HG03175 (cell line): ENCODE data around the gene CROCC.
A peak's percentile ranks its signal among the peaks of the same experiment; 100 is the strongest.
"Not testable (repeated sequence)": the region's sequence is repeated elsewhere in the genome, so short reads cannot be mapped to it uniquely, and the experiment has no call there.

Experiments
- ATAC-seq: cut with Tn5 transposase; IDR thresholded peaks from one replicate; pipeline ENCODE4 v1.9.1; 2021; ENCODE audit warnings: mild to moderate bottlenecking, moderate library complexity; ENCODE audit not compliant: unreplicated experiment

Gene CROCC, protein sequence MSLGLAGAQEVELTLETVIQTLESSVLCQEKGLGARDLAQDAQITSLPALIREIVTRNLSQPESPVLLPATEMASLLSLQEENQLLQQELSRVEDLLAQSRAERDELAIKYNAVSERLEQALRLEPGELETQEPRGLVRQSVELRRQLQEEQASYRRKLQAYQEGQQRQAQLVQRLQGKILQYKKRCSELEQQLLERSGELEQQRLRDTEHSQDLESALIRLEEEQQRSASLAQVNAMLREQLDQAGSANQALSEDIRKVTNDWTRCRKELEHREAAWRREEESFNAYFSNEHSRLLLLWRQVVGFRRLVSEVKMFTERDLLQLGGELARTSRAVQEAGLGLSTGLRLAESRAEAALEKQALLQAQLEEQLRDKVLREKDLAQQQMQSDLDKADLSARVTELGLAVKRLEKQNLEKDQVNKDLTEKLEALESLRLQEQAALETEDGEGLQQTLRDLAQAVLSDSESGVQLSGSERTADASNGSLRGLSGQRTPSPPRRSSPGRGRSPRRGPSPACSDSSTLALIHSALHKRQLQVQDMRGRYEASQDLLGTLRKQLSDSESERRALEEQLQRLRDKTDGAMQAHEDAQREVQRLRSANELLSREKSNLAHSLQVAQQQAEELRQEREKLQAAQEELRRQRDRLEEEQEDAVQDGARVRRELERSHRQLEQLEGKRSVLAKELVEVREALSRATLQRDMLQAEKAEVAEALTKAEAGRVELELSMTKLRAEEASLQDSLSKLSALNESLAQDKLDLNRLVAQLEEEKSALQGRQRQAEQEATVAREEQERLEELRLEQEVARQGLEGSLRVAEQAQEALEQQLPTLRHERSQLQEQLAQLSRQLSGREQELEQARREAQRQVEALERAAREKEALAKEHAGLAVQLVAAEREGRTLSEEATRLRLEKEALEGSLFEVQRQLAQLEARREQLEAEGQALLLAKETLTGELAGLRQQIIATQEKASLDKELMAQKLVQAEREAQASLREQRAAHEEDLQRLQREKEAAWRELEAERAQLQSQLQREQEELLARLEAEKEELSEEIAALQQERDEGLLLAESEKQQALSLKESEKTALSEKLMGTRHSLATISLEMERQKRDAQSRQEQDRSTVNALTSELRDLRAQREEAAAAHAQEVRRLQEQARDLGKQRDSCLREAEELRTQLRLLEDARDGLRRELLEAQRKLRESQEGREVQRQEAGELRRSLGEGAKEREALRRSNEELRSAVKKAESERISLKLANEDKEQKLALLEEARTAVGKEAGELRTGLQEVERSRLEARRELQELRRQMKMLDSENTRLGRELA (N-terminal part only)

DNA sequence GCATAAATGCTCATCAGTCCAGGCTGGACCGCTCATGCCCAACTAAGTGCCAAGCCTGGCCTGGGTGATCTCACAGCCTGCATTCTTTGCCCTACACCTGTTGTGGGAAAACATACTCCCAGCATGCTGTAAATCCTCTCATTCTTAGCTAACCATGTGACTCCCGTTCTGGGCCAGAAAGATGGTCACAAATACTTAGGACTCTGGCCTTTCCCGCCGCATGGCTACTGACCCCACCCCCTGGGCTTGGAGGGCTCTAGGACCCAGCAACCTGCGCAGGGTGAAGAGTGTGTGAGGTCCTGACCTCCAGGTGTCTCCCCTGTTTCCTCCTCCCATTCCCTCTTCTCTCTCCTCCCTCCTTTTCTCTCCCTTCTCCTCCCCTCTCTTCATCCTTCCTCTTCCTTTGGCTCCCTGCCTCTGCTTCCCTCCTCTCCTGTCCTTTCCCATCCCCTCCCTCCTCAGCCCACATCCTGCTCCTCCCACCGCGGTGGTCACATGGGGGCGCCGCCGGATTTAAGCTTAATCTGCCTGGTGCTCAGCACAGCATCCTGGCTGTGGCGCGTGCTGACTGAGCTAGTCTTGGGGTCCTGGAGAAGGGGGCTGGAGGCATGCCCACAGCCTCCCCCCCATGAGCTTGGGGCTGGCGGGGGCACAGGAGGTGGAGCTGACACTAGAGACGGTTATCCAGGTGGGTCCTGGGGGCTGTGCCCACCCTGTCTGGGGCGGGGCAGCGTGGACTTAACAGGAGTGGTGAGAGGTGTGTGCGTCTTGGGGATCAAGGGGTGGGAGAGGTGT is at the start of gene CROCC:
Gene CROCC (plus strand): TSS at position 541 of the 795 bp plus-strand sequence. CDS start 88 bp downstream, at position 629.
- peak; percentile 45 for ATAC-seq

GRCh38 chr1:16872152-16873075 is 49.3 kb upstream of the CROCC start:
- not testable (repeated sequence) for ATAC-seq

- ATAC-seq: not testable (repeated sequence)
These were observed 48.5 kb upstream of the CROCC start for GRCh38 chr1:16873076-16873879.

DNA sequence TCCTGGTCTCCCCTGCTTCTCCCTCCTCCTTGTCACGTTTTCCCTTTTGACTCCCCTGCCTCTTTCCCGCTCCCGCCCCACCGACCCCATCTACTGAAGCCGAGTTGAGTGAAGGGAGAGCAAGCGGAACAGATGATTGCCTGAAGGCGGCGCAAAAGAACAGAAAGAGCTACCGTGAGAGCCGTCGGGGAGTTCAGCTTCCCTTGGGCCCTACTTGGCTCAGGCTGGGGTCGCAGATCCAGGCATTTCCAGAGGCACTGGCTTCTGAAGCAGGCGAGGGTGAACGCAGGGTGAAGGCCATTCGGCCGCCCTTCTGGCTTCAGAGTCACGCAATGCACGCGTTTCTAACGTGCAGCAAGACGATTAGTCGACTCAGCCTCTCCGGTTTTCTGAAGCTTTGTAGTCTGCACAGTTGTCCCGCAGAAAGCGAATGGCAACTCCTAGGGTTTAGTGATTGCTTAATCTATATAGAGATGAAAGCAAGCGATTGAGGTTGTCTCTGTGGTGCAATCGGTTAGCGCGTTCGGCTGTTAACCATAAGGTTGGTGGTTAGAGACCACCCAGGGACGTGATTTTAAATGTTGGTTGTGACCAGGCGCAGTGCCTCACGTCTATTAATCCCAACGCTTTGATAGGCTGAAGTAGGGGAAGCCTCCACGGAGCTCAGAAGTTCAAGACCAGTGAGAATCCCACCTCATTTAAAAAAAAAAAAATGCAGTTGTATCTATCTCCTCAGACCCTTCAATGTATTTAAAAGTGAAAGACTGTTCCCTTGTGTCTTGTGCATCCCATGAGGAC is 46.6 kb upstream of the CROCC start:
- not testable (repeated sequence) for ATAC-seq

DNA sequence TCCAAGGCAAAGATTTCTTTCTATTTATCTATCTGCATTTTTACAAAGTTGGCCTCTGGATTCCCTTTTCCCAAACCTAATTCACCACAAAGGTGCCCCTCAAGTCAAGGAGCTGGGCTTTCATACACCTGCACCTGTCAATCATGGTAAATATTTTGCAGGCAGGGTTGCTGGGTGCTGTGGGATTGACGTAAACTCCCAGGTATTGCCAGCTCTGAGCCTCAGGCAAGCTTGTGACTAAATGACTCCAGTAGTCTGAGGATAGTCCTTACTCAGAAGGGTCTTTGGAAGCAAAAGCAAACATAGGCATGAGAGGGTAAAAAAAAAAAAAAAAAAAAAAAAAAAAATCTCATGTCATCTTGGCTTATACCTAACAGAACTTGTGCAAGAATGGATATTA is 40.0 kb upstream of the CROCC start:
- not testable (repeated sequence) for ATAC-seq

DNA sequence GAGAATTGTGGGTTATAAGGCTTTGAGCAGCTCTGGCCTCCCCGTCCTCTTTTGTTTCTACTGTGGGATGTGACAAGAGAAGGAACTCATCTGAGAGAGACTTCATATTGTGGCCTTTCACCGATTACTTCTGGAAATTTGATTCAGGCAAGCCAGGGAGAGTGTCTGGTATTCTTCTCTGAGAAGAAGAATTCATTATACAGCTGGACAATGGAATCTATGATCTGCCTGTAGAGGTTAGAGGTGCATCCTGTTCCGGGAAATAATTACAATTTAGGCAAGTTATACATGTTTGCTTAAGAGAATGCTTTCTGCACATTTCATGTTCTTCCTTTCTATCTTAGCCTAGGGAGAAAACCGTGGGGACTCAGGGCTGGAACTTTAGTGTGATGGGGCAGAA is 38.7 kb upstream of the CROCC start:
- no peak for ATAC-seq

DNA sequence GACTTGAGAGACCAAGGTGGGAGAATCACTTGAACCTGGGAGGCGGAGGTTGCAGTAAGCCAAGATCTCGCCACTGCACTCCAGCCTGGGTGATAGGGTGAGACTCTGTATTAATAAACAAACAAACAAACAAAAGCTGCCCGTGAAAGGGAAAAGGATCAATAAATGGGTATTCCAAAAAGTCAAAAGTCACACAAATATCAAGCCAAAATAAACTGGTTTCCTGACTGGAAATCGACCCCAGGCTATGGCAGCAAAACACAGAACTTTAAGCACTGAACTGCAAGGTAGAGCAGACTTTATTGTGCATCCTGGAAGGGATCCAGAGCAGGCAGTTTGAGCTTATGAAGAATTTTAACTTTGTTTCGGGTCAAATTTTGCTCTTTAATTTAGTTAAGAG is 37.2 kb upstream of the CROCC start:
- not testable (repeated sequence) for ATAC-seq

GRCh38 chr1:16886860-16887605 is 34.7 kb upstream of the CROCC start:
- no peak for ATAC-seq

GRCh38 chr1:16888860-16889816 is 32.6 kb upstream of the CROCC start:
- ATAC-seq: no peak

- ATAC-seq: not testable (repeated sequence)
These were observed 31.2 kb upstream of the CROCC start for GRCh38 chr1:16890539-16891021.

GRCh38 chr1:16891057-16891456 is 30.7 kb upstream of the CROCC start:
- not testable (repeated sequence) for ATAC-seq

- ATAC-seq: not testable (repeated sequence)
These were observed 28.7 kb upstream of the CROCC start for GRCh38 chr1:16892978-16893525.

- ATAC-seq: not testable (repeated sequence)
These were observed 27.9 kb upstream of the CROCC start for GRCh38 chr1:16893796-16894195.

GRCh38 chr1:16894338-16894737 is 27.4 kb upstream of the CROCC start:
- ATAC-seq: not testable (repeated sequence)

DNA sequence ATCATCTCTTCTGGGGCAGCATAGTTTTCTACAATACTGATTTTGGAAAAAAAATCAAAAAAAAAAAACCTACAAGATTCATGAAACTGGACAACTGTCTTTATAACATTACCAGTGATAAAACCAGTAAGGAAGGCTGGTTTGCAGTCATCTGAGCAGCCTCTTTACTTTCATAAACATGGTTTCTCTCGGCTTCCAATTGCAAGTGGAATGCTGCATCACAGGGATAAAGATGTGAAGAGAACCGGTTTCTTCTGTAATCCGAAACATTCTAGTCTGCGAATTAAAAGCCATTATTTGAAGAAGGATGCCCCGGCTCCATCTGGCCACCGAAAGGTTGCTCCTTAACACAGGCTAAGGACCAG is 26.5 kb upstream of the CROCC start:
- ATAC-seq: not testable (repeated sequence)
